ENCODE results near the gene GADL1. TPM values are rescaled to one million over a fixed set of nuclear protein-coding genes. Genes with fewer than 3 reads are reported as not detected.

Gene GADL1
- total RNA-seq, 1 experiment from 2014 or later: not detected

DNA sequence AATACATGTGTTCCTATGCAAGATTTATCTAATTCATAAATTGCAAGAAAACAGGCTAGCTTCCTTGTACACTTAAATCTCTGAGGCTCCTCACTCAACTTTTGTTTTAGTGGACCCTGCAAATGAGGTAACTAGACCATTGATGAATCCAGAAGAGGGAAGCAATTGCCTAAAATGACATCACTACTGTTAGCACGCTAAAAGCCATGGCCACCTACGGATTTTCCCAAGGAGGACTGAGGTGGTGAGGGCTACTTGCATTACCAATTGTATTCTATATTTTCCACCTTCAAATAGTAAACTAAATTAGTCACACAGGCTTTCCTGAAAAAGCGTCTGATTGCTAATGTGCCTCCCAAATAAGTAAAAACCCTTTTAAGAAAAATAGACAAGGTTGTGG is 140.7 kb downstream of the GADL1 start:
- POLR2A ChIA-PET: no interaction called here

More for the DNA sequence above, 140.7 kb downstream of the GADL1 start:
- TF ChIP-seq RAD21 (IDR thresholded peaks at IDR 0.05; ENCODE audit: low read depth) (no peak), TCF7L2 (IDR thresholded peaks at IDR 0.05; ENCODE audit: borderline replicate concordance, extremely low read depth, insufficient read depth, insufficient read length) (no peak), EZH2 (IDR thresholded peaks at IDR 0.05) (no peak), POLR2A (IDR thresholded peaks at IDR 0.05; ENCODE audit: borderline replicate concordance, extremely low read depth, insufficient read depth, insufficient read length) (no peak), SRF (IDR thresholded peaks at IDR 0.05; ENCODE audit: low read depth) (no peak), ELF1 (IDR thresholded peaks at IDR 0.05; ENCODE audit: borderline replicate concordance, low read depth) (no peak), EGR1 (IDR thresholded peaks at IDR 0.05; ENCODE audit: low read depth) (no peak), EZH2phosphoT487 (IDR thresholded peaks at IDR 0.05; ENCODE audit: borderline replicate concordance) (no peak), ZFX (IDR thresholded peaks at IDR 0.05) (no peak), SIN3A (IDR thresholded peaks at IDR 0.05; ENCODE audit: low read depth) (no peak), SP1 (IDR thresholded peaks at IDR 0.05; ENCODE audit: low read depth) (no peak), FOSL1 (IDR thresholded peaks at IDR 0.05; ENCODE audit: low read depth) (no peak), JUND (IDR thresholded peaks at IDR 0.05) (no peak)
- TF ChIP-seq, protein P1, sequence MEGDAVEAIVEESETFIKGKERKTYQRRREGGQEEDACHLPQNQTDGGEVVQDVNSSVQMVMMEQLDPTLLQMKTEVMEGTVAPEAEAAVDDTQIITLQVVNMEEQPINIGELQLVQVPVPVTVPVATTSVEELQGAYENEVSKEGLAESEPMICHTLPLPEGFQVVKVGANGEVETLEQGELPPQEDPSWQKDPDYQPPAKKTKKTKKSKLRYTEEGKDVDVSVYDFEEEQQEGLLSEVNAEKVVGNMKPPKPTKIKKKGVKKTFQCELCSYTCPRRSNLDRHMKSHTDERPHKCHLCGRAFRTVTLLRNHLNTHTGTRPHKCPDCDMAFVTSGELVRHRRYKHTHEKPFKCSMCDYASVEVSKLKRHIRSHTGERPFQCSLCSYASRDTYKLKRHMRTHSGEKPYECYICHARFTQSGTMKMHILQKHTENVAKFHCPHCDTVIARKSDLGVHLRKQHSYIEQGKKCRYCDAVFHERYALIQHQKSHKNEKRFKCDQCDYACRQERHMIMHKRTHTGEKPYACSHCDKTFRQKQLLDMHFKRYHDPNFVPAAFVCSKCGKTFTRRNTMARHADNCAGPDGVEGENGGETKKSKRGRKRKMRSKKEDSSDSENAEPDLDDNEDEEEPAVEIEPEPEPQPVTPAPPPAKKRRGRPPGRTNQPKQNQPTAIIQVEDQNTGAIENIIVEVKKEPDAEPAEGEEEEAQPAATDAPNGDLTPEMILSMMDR (IDR thresholded peaks at IDR 0.05 in 2 of 3, conservative IDR thresholded peaks at IDR 0.05 in 1 of 3; ENCODE audit: borderline replicate concordance in 1 of 3, insufficient read depth in 1 of 3, low read depth in 2 of 3, low read length in 2 of 3): no peak
- TF ChIP-seq, protein P2, sequence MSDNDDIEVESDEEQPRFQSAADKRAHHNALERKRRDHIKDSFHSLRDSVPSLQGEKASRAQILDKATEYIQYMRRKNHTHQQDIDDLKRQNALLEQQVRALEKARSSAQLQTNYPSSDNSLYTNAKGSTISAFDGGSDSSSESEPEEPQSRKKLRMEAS (IDR thresholded peaks at IDR 0.05): no peak
- TF ChIP-seq, protein P3, sequence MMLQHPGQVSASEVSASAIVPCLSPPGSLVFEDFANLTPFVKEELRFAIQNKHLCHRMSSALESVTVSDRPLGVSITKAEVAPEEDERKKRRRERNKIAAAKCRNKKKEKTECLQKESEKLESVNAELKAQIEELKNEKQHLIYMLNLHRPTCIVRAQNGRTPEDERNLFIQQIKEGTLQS (IDR thresholded peaks at IDR 0.05): no peak
- TF ChIP-seq, protein P4, sequence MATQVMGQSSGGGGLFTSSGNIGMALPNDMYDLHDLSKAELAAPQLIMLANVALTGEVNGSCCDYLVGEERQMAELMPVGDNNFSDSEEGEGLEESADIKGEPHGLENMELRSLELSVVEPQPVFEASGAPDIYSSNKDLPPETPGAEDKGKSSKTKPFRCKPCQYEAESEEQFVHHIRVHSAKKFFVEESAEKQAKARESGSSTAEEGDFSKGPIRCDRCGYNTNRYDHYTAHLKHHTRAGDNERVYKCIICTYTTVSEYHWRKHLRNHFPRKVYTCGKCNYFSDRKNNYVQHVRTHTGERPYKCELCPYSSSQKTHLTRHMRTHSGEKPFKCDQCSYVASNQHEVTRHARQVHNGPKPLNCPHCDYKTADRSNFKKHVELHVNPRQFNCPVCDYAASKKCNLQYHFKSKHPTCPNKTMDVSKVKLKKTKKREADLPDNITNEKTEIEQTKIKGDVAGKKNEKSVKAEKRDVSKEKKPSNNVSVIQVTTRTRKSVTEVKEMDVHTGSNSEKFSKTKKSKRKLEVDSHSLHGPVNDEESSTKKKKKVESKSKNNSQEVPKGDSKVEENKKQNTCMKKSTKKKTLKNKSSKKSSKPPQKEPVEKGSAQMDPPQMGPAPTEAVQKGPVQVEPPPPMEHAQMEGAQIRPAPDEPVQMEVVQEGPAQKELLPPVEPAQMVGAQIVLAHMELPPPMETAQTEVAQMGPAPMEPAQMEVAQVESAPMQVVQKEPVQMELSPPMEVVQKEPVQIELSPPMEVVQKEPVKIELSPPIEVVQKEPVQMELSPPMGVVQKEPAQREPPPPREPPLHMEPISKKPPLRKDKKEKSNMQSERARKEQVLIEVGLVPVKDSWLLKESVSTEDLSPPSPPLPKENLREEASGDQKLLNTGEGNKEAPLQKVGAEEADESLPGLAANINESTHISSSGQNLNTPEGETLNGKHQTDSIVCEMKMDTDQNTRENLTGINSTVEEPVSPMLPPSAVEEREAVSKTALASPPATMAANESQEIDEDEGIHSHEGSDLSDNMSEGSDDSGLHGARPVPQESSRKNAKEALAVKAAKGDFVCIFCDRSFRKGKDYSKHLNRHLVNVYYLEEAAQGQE (IDR thresholded peaks at IDR 0.05; ENCODE audit: low read depth): no peak
- TF ChIP-seq, protein P5, sequence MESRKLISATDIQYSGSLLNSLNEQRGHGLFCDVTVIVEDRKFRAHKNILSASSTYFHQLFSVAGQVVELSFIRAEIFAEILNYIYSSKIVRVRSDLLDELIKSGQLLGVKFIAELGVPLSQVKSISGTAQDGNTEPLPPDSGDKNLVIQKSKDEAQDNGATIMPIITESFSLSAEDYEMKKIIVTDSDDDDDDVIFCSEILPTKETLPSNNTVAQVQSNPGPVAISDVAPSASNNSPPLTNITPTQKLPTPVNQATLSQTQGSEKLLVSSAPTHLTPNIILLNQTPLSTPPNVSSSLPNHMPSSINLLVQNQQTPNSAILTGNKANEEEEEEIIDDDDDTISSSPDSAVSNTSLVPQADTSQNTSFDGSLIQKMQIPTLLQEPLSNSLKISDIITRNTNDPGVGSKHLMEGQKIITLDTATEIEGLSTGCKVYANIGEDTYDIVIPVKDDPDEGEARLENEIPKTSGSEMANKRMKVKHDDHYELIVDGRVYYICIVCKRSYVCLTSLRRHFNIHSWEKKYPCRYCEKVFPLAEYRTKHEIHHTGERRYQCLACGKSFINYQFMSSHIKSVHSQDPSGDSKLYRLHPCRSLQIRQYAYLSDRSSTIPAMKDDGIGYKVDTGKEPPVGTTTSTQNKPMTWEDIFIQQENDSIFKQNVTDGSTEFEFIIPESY (IDR thresholded peaks at IDR 0.05; ENCODE audit: extremely low read depth, insufficient replicate concordance, low read length): no peak
- no peaks in the 10 kb centered on the region for H4K20me1 ChIP-seq (ENCODE audit: insufficient read depth)
- no TSS peak for BruUV-seq (replicated peaks)
- H3K9ac ChIP-seq (ENCODE audit: low read length): no peak overlapping the region
- no peak overlapping the region for H3K4me3 ChIP-seq (replicated peaks in 1 of 2; ENCODE audit: low read depth in 1 of 2, low read length in 2 of 2)
- H3K27ac ChIP-seq (ENCODE audit: low read depth, low read length): no peak overlapping the region
- H3K9me3 ChIP-seq (ENCODE audit: control insufficient read depth in 1 of 2, insufficient read depth in 1 of 2, low read depth in 1 of 2, low read length in 2 of 2): no peaks in the 10 kb centered on the region
- no peaks in the 10 kb centered on the region for H3K79me2 ChIP-seq (ENCODE audit: insufficient read depth, low read length)
- no peaks in the 10 kb centered on the region for H3K9me2 ChIP-seq (ENCODE audit: insufficient read depth)
- no peak overlapping the region for H2AFZ ChIP-seq (ENCODE audit: low read depth, low read length, poor library complexity, severe bottlenecking)
- DNase-seq (ENCODE audit: low read depth, low spot score): no peak
- no peaks in the 10 kb centered on the region for H3K27me3 ChIP-seq (ENCODE audit: insufficient read depth, low read length)
- RAD21 ChIA-PET (ENCODE audit: low non-redundant PET in 1 of 2, low total read pairs in 2 of 2, uncharacterized antibody in 2 of 2, unreplicated experiment in 2 of 2): no interaction called here
- H3K36me3 ChIP-seq (ENCODE audit: control insufficient read depth in 1 of 2, insufficient read depth in 2 of 2, low read length in 2 of 2): no peaks in the 10 kb centered on the region
- H3K4me1 ChIP-seq (ENCODE audit: control insufficient read depth in 1 of 2, insufficient read depth in 2 of 2, low read length in 2 of 2): peaks cover 9 to 13% of the 10 kb centered on the region in 2 experiments; a peak in 3 of 4 replicates
- CTCF ChIA-PET: no interaction called here
- no peak overlapping the region for H3K4me2 ChIP-seq (ENCODE audit: low read length)
- ATAC-seq: no peak
- intact Hi-C loops (cut with micrococcal nuclease): no loop called here
